Right kidney (tissue), 9 donors: ENCODE data around the gene ADORA2A.

ENCODE experiments used
- DNase-seq: peaks from one replicate; pipeline ENCODE4 v3.0.0-alpha.2; 2016
- long read RNA-seq, 8 donors: transcript quantifications; one replicate each; lab custom pipeline, GENCODE V29; 2026

The ADORA2A gene
- long read RNA-seq, donor 1, partial matches to known transcripts, result 0 of 1 reads
- long read RNA-seq, donor 1, other reads (novel, unspliced or antisense), result 0 of 1 reads
- long read RNA-seq, donor 2, result 0 reads
- long read RNA-seq, donor 3, result 0 reads
- long read RNA-seq, donor 4, result 0 reads
- long read RNA-seq, donor 5, result 0 reads
- long read RNA-seq, donor 6, partial matches to known transcripts, result 0 of 1 reads
- long read RNA-seq, donor 6, other reads (novel, unspliced or antisense), result 0 of 1 reads
- long read RNA-seq, donor 7, result 0 reads
- long read RNA-seq, donor 8, result 0 reads

DNA sequence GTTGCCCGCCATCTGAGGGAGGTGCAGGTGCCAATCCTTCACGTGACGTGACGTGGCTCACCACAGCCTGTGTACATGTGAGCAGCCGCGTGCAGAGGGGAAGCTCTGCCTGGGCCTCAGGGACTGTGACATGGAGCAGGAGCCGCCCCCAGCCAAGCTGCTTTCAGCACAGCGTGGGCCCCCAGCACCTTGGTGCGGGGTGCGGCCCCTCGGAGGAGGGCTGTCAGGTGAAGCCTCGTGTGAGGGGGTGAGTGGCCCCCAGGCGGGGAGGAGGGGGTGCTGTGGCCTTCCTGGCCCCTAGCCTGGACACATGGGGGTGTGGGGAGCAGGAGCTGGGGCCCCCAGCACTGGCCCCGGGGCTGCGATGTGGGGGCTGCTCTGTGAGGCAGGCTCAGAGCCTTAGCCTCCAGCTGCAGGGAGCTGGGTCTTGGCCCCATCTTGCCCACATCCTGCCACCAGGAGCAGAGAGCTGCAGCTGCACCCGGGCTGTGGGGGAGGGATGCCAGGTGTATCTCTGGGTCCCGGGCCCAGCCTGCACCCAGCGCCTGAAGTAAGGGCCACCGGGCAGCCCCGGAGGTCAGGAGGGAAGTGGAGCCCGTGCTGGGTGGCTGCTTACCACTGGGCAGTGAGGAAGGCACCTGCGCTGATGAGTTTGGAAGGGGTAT is at the start of gene ADORA2A:
ADORA2A (plus strand) TSS at position 100 of the 665 bp plus-strand sequence. CDS start 5,806 bp downstream, outside the sequence.
- no peak for DNase-seq

GRCh38 chr22:24379536-24379935 is 47.9 kb upstream of the ADORA2A start:
- DNase-seq, result no peak

GRCh38 chr22:24380220-24380904 is 47.0 kb upstream of the ADORA2A start:
- no peak for DNase-seq

- no peak for DNase-seq
These were observed 46.5 kb upstream of the ADORA2A start for GRCh38 chr22:24380905-24381230.

DNA sequence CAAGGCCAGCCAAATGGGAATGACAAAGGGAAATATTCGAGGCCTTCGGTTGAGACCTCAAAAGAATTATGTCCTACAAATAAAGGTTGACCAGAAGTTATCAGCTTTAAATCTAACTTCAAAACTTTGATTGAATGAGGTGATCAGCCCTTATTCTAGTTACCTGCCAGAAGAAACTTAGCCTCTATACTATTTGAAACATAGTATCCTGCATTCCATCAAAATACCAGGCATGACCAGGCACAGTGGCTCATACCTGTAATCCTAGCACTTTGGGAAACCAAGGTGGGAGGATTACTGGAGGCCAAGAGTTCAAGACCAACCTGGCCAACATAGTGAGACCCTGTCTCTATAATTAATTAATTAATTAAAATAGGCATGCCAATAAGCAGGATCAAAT is 44.3 kb upstream of the ADORA2A start:
- no peak for DNase-seq

DNA sequence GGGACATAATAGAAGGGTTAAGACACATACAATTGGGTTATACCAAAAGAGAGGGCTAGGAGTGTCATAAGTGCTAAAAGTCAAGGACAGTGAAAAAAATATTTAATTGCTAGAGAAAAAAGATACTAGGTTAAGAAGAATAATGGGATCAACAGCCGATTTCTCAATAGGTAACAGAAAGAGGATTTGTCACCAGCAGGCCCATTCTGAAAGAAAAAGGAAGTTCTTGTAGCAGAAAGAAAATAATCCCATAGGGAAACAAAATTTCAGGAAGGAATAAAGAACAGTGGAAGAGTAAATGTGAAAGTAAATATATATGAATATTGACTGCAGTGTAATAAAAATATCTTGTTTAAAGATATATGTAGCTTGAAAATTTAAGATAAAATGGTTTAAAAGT is 43.3 kb upstream of the ADORA2A start:
- DNase-seq, result no peak

DNA sequence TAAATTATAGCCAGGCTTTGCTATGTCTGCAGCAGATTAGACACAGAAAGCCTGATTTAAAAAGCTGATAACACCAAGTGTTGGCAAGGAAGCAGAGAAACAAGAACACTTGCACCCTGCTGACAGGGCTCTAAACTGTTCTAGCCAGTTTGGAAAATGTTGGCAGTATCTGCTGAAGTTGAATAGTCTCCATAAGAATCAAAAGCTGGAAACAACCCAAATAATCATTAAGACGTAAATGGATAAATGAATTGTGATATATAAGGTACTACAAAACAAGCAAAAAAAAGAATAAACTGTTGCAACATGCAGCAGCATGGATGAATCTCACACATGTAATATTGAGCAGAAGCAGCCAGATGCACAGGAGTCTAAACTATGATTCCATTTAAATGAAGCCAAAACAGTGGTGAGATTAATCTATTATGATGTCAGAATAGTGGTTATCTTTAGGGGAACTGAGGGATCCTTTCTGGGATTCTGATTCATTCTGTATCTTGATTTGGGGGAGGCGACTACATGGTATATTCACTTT is 40.4 kb upstream of the ADORA2A start:
- DNase-seq, result no peak

- no peak for DNase-seq
These were observed 37.7 kb upstream of the ADORA2A start for GRCh38 chr22:24389680-24390079.

- no peak for DNase-seq
These were observed 37.2 kb upstream of the ADORA2A start for GRCh38 chr22:24390156-24390555.

DNA sequence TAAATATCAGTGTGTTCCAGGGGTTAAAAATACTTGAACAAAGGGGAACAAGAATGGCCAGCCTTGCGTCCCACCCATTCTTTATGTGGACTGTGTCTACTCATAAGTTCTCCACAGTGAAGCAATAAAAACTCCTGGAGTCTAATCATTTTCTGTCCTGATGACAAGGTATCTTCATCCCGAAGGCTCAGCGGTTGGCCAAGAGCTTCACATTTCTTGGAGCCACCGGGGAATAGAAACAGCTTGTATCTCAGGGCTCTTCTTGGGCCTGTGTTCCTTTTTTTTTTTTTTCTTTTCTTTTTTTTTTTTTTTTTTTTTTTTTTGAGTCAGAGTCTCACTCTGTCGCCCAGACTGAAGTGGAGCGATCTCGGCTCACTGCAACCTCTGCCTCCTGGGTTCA is 36.8 kb upstream of the ADORA2A start:
- no peak for DNase-seq

- DNase-seq, result no peak
These were observed 35.6 kb upstream of the ADORA2A start for GRCh38 chr22:24391836-24392217.

DNA sequence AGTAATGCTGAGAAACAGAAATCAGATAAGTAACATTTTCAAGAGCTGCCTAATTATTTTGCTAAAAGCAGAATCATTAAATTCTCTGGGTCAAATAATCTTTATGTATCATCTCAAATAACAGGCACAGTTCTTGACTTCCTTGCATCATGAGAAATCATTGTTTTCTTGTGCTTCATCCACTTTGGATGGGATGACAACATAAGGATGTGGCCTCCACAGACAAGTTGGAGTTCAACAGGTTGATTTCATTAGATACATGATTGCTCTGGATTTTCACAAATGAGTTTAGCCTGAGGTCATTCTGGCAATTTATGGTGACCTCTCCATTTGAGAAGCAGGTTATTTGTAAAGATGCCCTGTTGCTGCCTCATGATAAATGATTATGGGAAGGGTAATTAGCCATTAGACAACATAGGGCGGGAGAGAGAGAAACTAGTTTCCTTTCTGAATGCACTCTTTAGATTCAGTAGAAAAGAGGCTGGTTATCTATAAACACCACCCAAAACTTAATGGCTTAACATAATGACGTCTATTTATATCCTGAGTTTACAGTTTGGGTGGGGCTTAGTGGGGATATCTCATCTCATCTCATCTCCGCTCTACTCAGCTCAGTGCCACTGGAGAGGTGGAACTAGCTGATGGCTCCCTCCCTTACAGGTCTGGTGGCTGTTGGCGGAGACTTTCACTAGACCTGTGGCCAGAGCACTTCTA is 35.0 kb upstream of the ADORA2A start:
- no peak for DNase-seq

GRCh38 chr22:24393012-24393559 is 34.3 kb upstream of the ADORA2A start:
- DNase-seq, result no peak

DNA sequence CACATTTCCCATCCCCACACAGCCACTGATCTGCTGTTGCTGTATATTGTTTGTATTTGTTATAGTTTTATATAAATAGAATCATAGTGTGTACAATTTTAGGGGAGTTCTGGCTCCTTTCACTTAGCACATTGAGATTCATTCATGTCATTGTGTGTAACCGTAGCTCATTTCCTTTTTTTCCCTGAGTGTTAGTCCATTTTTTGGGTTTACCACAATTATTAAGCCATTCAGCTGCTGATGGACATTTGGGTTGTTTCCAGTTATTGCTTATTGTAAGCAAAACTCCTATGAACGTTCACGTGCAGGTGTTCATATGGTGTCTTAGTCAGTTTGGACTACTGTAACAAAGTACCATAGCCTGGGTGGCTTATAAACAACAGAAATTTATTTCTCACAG is 33.6 kb upstream of the ADORA2A start:
- DNase-seq, result no peak

- DNase-seq, result no peak
These were observed 33.1 kb upstream of the ADORA2A start for GRCh38 chr22:24394254-24394653.

DNA sequence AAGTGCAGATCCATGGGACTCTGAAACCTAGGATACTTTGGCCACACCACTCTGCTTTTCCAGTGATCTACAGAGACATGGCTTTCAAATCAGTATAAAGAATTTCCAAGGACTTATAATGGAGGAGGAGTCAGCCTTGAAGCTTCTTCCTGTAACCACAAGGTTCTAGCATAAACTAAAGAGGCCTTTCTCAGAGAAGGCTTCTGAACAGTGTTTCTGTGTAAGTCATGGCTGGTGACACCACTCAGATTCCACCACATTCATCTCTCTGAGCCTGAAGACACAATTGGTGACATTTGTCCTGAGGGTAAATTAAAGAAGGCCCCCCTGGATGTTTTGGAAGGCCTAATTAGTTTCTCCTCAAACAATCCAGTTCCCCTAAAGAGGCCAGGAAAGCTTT is 29.0 kb upstream of the ADORA2A start:
- no peak for DNase-seq

DNA sequence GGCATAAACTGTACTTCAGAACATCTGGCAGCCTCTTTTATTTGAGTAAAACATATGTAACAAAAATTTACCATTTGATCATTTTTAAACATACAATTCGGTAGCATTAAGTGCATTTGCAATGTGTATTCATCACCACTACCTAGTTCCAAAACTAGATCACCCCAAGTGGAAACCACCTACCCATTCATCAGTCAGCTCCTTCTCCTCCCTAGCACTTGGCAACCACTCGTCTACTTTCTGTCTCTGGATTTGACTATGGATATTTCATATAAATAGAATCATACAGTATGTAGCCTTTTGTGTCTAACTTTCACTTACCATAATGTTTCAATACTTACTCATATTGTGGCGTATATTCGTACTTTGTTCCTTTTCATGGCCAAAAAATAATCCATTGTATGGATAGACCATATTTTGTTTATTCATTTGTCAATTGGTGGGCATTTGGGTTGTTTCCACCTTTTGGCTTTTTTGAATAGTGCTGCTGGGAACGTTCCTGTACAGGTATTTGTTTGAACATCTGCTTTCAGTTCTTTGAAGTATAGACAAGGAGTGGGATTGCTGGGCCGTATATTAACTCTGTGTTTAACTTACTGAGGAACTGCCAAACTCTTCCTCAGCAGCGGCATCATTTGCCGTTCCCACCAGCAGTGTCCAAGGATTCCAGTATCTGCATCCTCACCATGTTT is 27.2 kb upstream of the ADORA2A start:
- no peak for DNase-seq

DNA sequence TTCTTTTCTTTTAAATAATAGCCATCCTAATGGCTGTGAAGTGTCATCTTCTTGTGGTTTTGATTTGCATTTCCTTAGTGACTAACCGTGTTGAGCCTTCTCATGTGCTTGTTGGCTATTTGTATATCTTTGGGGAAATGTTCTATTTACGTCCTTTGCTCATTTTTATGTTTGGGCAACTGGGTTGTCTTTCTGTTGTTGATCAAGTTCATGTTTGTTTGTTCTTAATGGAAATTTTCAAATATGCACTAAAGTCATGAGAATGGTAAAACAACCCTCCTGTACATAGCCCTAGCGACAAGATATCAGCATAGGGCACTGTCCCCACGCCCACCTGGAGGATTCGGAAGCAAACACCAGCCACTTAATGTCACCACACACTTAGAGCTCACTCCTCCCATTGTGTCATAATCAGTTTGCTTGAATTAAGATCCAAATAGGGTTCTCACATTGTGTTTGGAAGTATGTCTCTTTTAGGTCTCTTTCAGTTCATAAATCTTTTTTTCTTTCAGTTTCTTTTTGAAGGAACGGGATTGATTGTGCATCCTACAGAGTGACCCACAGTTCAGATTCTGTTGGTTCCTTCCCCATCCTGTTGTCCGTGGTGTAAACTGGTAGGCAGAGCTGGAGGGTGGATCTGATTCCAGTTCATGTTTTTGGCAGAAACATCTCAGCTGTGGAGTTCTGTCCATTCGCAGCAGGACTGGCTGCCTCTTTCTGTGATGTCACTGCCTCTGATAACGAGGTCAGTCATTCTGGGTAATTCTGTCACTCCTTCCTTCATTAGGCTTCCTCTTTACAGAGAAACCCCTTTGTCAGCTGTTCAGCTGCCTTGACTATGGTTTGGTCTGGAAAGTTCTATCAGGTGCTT is 26.4 kb upstream of the ADORA2A start:
- no peak for DNase-seq

DNA sequence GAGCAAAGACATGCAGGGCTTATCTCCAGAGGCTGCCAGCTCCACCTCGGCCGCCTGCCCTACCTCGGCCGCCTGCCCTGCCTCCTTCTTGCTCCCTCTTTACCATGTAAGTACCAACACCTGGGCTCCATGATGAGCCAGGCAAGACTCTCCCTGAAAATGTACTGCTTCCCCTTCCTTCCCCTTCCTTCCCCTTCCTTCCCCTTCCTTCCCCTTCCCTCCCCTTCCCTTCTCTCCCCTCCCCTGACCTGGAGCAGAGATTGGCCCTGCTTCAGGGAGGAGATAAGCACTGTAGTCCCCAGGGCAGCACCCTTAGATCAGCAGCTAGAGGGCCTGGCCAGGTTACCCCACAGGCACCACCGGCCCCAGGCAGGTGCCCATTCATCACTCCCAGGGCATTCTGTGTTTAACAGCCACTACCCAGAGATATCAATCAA is 25.4 kb upstream of the ADORA2A start:
- no peak for DNase-seq

DNA sequence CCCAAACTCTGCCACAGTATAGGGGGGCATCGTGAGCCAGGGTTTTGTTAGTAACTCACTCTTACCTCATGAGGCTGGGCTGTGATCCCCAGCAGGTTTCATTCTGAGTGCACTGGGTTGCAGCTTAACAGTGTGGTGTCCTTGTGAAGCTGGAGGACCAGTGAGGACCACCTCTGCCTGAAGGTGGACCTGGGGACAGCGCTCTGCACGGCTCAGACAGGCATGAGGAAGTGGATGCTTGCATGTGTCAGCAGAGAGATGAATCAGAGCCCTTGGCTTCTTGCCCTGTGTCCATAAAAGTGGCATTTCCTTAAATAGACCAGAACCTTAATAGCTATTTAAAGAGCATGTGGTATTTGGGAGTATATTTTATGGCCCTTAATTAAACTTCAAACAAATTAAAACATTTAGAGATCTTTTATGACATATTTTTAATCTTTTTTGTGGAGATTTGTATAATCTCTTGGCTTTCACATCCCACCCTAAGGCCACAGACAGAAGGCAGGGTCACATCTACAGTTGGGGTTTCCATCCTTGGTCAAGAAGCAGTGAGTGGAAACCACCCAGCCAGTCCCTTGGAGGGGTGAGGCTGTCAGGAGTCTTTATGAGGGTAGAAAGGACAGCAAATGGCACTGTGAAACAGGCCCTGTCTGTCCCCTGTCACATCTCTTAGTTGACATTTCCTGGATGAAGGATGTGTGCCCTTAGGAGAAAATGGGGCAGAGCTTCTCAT is 24.8 kb upstream of the ADORA2A start:
- peak; percentile 13 for DNase-seq
